NCI-H2196 (cell line): ENCODE results near the gene ODAD3.
A peak's percentile ranks its signal among the peaks of the same experiment; 100 is the strongest.
"Not testable (repeated sequence)": the region's sequence is repeated elsewhere in the genome, so short reads cannot be mapped to it uniquely, and the experiment has no call there.

Experiments used
- DNase-seq: peaks from one replicate; lab custom pipeline; 2025; ENCODE audit not compliant: unreplicated experiment; lab: John Stamatoyannopoulos, UW

The ODAD3 gene

DNA sequence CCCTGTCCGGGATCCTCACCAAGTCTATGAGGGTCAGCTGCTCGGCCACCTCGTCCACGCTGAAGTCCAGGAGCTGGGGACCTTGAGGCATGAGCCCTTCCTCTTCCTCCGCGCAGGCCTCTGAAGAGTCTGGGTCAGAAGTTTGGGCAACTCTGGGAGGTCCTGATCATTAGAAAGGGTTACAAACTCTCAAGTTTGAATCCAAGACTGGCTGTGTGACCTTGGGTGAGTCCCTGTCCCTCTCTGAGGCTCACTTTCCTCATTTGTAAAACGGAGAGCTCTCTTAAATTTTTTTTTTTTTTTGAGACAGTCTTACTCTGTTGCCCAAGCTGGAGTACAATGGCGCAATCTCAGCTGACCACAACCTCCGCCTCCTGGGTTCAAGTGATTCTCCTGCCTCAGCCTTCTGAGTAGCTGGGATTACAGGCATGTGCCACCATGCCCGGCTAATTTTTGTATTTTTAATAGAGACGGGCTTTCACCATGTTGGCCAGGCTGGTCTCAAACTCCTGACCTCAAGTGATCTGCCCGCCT lies 28.2 kb downstream of the ODAD3 start:
- DNase-seq, result not testable (repeated sequence)

DNA sequence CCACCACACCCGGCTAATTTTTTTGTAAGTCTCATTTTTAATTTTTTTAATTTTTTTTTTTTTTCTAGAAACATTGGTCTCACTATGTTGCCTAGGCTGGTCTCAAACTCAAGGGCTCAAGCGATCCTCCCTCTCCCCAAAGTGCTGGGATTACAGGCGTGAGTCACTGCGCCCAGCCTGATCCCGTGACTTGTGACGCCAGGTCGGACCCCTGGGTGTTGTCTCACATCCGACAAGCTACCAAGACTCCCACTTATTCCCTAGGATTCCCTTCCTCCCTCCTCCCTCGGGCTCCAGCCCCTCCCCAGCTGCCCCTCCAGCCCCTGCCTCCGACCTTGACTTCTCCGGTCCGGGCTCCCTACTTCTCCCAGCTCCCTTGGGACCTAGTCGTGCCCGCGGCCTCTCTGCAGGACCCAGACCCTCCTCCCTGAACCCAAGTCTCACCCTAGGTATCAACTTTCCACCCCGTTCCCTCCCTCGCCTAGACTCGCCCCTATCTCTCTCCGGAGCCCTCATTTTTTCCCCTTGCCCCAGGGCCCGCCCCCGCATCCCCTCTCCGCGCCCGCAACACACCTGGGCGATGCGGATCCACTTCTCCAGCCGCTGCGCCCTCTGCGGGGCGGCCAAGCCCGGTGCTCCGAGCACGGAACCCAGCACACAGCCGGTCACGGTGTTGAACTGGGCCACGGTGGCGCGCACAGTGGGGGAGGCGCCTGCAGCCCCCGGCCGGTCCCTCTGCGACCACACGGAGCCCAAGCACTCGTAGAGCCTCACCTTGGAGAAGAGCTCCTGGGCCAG lies 28.9 kb downstream of the ODAD3 start:
- no peak for DNase-seq

DNA sequence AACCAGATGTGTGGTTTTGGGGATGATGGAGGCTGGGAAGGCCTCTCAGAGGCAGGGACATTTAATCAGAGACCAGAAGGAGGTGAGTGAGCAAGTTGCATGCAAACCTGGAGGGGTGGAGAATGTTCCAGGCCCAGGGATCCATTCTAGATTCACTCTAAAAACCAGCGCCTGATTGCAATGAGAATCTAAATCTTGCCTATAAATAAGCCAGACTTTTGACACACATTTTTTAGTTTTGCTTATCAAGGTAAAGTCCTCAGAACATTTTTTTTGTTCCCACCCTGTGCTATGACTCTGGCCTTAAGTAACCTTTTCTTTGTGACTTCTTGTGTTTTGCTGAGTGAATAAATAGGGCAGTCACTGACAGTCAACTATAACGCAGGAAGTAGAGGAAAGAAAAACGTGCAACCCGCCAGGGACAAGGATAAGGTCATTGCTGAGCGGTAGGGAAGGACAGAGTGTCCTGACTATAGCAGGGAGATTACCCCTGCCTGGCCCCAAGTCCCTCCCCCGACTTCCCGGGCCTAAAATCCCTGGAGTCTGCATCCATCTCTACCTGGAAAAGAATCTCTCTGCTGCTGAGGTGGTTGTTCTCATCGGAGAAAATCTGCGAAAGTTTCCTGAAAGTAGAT lies 30.2 kb downstream of the ODAD3 start:
- no peak for DNase-seq

DNA sequence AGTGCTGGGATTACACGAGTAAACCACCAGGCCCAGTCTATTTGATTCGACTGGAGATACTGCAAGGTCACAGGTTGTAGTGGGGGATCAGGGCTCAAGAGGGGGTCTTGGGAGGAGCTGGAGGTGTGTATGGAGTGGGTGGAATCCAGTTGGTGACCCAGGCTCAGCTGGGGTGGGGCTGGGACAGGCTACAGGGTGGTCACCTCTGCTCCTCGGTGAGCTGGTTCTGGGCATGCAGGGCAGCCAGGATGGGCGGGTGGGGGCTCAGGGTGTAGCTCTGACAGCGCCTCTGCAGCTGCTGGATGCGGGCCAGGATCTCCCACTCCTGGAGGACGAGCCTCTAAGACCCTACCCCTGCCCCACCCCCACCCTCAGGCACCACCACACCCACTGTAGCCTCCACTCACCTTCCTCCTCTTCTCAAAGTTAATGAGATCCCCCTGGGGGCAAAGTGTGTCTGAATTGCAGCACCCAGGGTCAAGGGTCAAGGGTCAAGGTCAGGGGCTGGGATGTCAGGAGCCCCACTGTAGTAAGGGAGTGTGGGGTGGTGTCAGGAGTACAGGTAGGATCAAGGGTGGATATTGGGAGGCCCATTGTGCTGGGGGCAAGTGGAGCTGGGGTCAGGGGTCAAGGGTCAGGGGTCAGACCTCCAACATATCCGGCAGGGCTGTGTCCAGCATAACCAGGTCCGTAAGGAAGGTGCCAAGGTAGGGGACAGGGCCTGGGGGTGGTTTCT lies 32.9 kb downstream of the ODAD3 start:
- DNase-seq, result no peak

DNA sequence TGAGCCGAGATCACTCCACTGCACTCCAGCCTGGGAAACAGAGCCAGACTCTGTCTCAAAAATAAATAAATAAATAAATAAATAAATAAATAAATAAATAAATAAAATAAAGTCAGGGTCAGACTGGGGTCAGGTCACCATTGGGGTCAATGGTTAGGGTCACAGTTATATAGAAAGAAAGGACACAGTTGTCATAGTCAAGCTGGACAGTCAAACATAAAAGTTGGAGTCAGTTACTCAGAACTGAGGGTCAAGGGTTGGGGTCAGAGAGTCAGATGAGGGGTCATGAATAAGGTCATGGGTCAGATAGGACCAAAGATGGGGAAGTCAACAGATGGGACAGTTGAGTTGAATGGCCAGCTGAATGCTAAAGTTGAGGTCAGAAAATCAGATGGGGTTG lies 34.1 kb downstream of the ODAD3 start:
- no peak for DNase-seq

DNA sequence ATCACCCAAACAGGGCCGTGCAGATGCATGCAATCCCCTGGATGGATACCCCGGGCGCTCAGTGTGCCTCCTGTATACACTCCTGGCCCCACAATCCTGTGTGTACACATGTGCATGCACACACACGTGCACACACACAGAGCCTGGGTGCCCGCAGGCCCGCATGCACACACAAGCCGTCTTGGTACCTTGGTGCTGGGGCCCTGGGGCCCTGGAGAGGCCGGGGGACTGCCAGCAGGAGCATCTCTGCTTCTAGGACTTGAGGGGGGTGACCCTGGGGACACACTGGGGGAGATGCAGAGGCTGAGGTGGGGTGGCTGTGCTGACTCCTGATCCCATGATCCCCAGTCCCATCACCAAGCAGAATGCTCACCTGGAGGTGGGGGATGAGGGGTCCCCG lies 35.3 kb downstream of the ODAD3 start:
- DNase-seq, result no peak

DNA sequence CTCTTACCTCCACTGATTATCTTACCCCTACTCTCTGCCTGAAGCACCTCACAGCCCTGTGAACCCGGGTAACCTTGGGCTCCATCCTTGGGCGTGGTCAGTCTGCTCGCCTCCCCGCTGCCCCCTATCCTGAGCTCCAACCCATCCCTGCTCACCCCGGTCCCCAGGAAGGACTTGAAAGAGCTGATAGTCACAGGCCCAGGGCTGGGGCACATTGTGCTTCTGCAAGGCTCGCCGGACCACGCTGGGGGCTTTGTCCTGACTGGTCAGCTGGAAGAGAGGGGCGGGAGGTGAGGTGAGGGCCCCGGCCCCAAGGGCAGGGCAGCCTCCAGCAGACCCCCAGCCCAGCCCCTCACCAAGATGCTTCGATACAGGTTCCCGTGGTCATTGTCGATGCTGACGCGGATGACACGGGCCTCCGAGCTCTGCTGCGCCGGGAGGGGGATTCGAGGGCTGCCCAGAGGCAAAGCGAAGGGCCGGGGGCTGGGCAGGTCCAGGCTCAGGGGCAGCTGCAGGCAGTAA lies 37.8 kb downstream of the ODAD3 start:
- DNase-seq, result no peak

DNA sequence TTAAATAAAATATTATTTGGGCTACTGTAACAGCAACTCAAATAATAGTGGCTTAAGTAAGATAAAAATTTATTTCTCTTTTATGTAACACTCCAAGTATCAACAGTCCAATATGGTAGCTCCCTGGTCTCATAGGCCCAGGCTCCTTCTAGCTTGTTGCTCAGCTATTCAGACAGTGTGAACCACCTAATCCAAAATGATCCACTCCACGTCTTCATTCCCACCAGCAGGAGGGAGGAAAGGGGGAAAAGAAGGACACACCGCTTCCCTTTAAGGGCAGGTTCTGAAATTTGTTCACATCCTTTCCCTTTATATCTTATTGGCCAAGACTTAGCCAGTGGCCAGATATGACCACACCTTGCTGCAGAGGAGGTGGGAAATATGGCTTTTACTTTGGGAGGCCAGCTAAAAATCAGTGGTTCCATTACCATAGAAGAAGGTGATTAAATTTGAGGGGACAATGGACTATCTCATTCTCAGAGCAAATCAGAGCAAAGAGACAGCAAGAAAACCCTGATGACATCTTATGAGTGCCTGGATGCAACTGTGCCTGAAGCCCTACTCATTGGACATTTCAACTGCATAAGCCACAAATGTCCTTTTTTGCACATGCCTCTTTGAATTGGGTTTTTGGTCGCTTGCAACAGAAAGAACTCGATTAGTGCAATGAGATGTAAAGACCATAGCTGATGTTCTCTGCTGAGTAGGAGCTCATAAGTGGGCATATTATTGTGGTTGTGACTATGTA lies 43.8 kb downstream of the ODAD3 start:
- DNase-seq, result no peak

DNA sequence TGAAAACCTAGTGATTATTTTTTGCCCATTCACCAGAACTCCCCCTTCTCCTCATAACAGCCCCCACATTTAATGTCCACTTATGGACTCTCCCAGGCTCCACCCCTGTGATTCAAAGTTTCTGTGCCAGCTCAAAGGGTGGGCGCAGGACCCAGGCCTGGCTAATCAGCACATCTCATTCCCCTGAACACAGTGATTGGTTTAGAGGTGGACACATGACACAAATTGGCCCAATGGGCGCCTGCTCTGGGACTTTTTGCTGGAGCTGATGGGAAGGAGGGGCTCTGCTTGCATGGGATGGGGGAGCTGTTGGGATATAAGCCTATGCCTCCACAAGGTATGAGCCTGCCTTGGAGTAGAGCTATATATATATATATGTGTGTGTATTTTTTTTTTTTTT lies 44.6 kb downstream of the ODAD3 start:
- DNase-seq, result no peak

DNA sequence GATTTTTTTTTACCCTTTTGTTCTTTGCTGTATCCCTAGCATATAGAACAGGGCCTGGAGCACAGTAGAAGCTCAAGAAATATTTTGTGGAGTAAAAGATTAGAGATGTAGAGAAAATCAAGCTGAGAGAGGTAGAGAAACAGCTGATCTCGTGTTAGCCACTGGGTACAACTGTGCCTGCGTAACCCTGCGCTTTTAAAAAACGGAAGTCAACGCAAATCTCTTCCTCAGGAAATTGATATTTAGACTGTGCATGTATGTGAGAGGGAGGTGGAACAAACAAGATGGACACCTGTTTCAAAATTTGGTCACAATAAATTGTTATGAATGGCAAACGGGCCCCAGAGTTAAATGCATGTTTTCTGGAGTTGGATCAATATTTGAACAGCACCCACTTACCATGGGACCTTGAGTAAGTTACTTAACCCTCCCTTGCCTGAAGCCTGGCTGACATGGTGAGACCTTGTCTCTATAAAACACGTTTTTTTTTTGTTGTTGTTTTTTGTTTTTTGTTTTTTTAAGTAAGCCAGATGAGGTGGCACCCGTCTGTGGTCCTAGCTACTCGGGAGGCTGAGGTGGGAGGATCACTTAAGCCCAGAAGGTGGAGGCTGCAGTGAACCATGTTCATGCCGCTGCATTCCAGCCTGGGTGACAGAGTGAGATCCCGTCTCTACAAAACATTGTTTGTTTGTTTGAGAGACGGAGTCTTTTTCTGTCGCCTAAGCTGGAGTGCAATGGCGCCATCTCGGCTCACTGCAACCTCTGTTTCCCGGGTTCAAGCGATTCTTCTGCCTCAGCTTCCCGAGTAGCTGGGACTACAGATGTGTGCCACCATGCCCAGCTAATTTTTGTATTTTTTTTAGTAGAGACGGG lies 47.5 kb downstream of the ODAD3 start:
- DNase-seq, result no peak

DNA sequence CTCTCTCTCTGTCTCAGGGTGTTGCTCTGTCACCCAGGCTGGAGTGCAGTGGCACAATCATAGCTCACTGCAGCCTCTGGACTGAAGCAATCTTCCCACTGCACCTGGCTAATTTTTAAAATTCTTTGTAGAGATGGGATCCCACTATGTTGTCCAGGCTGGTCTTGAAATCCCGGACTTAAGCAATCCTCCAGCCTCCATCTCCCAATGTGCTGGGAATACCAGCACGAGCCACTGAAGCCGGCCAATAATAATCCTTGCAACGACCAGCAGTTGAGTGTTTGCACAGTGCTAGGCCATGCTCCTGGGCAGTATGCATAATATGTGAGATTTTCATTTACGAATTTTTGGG lies 50.2 kb downstream of the ODAD3 start:
- no peak for DNase-seq

DNA sequence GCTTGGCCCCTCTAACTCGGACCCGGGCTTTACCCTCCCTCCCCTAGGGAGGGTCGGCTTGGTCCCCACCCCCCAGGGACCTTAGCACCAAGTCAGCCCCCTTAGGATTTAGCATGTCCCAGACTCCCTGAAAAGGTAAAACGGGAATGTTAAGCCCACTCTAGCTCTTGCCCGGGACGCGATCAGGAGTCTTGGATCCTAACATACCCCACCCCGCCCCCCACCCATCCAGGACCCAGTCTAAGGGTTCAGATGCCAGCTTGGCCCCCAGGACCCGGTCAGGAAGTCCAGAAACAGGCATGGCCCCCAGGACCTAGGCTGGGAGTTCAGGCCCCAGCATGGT lies 51.2 kb downstream of the ODAD3 start:
- no peak for DNase-seq

DNA sequence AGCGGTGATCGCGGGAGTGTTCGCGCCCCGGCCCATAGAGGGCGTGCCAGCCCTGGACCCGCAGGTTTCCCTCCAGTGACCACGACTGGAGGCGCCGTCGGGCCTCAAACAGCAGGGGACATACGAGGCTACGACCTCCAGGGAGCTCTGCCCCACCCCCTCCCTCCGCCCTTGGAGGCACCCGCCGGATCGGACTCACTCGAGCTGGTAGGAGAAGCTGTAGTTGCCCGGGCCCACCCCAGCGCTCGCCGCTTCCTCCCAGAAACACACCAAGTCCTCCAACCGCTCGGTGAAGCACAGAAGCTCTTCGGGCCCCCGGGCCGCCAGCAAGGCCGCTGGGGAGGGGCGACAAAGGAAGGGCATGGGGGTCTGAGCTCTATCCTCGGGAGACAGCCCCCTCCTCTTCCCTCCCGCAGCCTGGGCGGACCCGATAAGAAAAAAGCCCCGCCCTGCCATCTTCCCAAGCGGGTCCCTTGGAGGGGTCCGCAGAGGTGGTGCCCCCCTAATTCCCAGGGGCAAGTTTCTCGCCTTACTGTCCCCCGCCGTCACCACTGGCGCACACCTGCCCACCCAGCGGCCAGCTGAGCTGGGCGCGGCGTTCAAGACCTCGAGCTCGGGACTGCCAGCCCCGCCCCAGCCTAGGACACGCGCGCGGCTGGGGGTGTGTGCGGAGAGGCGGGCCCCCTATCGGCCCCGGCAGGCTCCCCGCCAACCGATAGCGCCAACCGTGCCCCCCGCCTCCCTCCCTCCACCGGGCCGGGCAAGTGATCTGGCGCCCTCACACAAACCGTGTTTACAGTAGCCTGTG lies 51.8 kb downstream of the ODAD3 start:
- DNase-seq, result peak; percentile 76

DNA sequence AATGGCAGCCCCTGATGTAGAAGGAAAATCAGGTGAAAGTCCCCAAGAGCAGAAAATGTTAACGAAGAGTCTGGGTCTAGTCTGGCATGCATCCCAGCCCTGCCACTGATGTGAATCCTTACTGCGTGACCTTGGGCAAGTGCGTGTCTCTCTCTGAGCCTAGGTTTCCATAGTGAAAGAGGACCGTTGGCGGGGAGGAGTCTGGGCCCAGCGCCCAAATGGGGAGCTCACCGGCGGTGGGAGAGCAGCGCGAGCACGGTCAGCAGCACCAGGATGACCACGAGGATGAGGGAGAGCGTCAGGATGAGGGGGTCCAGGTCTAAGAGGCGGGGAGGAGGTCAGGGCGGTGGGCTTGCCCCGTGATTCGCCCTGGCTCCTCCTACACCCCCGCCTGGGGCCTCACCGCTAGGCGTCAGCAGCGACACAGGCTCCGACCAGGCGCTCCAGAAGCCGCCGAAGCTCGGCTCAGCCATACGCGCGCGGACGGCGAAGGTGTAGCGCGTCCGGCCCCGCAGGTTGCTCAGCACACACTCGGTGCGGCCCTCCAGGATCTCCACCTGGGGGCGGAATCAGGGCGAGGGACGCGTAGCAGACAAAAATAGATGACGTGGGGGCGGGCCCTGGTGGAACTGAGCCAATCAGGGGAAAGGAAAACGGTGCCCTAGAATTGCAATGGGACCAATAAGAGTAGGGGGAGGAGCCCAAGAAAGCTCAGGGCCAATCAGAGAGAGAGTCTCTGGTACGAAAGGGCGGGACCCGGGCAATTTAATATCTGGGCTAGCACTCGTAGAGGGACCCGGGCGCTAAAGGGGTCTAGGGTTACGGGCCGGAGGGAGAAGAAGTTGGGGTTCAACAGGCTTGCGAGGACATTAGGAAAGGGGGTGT lies 54.0 kb downstream of the ODAD3 start:
- peak; percentile 97 for DNase-seq

DNA sequence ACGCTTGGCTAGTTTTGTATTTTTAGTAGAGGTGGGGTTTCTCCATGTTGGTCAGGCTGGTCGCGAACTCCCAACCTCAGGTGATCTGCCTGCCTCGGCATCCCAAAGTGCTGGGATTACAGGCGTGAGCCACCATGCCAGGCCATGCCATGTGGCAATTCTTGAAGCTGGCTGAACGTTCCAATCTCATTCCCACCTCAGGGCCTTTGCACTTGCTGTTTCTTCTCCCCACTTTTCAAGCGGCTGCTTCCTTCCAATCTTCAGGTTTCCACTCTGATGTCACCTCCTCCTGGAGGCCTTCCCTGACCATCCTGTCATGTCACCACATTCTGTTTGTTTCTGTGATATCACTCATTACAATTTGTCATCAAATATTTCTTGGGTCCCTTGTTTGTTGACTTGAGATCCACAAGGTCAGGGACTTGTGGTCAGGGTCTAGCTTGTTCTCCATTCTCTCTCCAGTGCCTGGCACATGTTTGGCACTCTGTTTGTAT lies 55.0 kb downstream of the ODAD3 start:
- no peak for DNase-seq

DNA sequence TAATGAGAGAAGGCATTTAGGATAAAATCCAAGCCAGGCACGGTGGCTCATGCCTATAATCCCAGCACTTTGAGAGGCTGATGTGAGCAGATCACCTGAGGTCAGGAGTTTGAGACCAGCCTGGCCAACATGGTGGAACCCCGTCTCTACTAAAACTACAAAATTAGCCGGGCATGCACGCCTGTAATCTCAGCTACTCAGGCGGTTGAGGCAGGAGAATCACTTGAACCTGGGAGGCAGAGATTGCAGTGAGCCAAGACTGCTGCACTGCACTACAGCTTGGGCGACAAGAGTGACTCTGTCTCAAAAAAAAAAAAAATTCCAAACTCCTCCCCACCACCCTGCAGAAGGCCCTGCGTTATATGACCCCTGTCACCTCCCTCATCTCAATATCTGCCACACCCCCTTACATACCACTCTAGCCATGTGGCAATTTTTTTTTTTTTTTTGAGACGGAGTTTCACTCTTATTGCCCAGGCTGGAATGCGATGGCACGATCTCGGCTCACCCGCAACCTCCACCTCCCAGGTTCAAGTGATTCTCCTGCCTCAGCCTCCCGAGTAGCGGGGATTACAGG lies 55.6 kb downstream of the ODAD3 start:
- DNase-seq, result not testable (repeated sequence)

DNA sequence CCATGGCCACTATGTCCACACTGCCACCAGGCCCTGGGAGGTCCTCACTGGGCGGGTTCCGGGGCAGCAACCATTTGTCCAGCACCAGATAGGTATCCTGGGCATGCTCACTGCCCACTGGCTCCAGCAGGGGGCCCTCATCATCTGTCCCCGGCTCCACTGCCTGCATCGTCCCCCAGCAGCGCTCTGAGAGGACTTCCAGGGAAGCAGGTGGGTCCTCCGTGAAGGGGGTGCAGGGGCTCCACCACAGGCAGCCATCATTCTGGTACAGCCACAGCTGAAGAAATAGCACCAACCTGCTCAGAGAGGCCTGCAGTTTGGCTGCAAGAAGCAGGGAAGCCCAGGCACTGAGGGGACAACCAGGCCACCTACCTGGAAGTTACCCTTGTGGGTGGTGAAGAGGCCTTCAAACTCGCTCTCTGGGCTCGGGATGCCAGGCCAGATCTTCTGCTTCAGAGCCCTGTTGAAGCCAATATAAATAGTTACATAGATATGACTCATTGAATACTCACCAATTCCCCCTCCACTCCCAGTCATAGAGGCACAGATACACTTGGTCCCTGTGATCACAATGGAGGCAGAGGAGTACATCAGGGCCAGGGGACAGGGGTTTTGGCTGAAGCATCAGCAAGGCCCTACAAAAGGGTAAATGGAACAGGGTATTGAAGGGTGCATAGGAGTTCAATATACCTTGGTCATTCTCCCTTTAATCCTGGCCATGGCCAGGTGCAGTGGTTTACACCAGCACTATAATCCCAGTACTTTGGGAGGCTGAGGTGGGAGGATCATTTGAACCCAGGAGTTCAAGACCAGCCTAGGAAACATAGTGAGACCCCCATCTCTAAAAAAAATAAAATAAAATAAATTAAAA lies 56.4 kb downstream of the ODAD3 start:
- peak; percentile 49 for DNase-seq
